ENCODE results near the gene DGKD.

DNA sequence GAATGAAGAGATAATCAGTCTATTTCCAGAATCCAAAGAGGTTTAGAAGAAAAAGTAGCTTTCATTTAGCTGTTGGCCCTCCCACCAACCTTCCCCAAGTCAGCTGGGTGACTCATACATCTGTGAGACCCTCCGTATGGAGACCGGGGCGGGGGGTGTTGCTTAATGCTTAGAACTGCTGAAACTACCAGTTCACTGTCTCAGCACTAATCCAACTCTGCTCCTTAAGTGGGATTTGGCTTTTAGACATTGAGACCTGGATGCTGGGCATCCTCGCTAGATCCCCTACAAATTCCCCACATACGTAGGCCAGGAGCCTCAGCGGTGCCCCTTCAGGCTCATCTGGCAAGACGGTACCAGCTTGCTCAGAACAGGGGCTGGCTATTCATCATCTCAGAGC lies 46.7 kb upstream of the DGKD start, which contains the start of gene SAG:
- TF ChIP-seq, protein P1, sequence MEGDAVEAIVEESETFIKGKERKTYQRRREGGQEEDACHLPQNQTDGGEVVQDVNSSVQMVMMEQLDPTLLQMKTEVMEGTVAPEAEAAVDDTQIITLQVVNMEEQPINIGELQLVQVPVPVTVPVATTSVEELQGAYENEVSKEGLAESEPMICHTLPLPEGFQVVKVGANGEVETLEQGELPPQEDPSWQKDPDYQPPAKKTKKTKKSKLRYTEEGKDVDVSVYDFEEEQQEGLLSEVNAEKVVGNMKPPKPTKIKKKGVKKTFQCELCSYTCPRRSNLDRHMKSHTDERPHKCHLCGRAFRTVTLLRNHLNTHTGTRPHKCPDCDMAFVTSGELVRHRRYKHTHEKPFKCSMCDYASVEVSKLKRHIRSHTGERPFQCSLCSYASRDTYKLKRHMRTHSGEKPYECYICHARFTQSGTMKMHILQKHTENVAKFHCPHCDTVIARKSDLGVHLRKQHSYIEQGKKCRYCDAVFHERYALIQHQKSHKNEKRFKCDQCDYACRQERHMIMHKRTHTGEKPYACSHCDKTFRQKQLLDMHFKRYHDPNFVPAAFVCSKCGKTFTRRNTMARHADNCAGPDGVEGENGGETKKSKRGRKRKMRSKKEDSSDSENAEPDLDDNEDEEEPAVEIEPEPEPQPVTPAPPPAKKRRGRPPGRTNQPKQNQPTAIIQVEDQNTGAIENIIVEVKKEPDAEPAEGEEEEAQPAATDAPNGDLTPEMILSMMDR (IDR thresholded peaks at IDR 0.05 in 2 of 3, conservative IDR thresholded peaks at IDR 0.05 in 1 of 3; ENCODE audit: borderline replicate concordance in 1 of 3, insufficient read depth in 1 of 3, low read depth in 2 of 3, low read length in 2 of 3): no peak
- TF ChIP-seq POLR2AphosphoS5 (IDR thresholded peaks at IDR 0.05; ENCODE audit: low read depth, low read length) (no peak), YY1 (IDR thresholded peaks at IDR 0.05; ENCODE audit: extremely low read depth, insufficient replicate concordance, low read depth, low read length) (no peak), CBX3 (IDR thresholded peaks at IDR 0.05; ENCODE audit: low read depth) (no peak), EZH2 (IDR thresholded peaks at IDR 0.05) (no peak), SIN3A (IDR thresholded peaks at IDR 0.05; ENCODE audit: low read depth) (no peak), POLR2A (IDR thresholded peaks at IDR 0.05; ENCODE audit: borderline replicate concordance, extremely low read depth, insufficient read depth, insufficient read length) (no peak), CEBPB (IDR thresholded peaks at IDR 0.05; ENCODE audit: low read depth) (no peak)
- TF ChIP-seq, protein P2, sequence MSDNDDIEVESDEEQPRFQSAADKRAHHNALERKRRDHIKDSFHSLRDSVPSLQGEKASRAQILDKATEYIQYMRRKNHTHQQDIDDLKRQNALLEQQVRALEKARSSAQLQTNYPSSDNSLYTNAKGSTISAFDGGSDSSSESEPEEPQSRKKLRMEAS (IDR thresholded peaks at IDR 0.05): no peak
- TF ChIP-seq, protein P3, sequence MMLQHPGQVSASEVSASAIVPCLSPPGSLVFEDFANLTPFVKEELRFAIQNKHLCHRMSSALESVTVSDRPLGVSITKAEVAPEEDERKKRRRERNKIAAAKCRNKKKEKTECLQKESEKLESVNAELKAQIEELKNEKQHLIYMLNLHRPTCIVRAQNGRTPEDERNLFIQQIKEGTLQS (IDR thresholded peaks at IDR 0.05): no peak
